Stimulated activated CD4-positive, alpha-beta T cell treated with anti-CD3 and anti-CD28 coated beads, Interleukin-2, amount 100 ng/mL, for 24 hours (primary cell): ENCODE results near the gene FYN.
"Not testable (repeated sequence)": the region's sequence is repeated elsewhere in the genome, so short reads cannot be mapped to it uniquely, and the experiment has no call there.

Experiments used
- DNase-seq, 2 donors: peaks; one replicate each; pipeline ENCODE4 v3.0.0-alpha.2; 2020

FYN gene

GRCh38 chr6:111700135-111700690, 173.0 kb downstream of the FYN start:
- DNase-seq = no peak

GRCh38 chr6:111699123-111699522, 174.1 kb downstream of the FYN start:
- no peak for DNase-seq

DNA sequence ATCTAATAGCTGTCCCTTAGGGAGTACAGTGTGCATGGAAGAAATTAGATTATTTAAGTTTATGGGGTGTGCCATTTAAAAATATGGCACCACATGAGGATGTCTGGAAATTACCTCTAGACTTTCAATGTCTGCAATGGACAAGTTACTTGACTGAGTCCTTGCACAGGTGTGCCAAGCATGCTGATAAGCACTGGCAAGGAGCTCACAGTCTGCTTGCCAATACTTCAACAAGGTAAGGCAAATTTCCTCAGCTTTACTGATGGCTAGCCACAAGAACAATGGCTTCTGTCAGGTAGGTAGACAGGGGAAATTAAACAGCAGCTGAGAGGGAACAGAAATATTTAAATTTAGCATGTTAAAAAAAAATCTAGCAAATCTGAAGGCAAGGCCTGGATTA, 176.4 kb downstream of the FYN start:
- no peak for DNase-seq

DNA sequence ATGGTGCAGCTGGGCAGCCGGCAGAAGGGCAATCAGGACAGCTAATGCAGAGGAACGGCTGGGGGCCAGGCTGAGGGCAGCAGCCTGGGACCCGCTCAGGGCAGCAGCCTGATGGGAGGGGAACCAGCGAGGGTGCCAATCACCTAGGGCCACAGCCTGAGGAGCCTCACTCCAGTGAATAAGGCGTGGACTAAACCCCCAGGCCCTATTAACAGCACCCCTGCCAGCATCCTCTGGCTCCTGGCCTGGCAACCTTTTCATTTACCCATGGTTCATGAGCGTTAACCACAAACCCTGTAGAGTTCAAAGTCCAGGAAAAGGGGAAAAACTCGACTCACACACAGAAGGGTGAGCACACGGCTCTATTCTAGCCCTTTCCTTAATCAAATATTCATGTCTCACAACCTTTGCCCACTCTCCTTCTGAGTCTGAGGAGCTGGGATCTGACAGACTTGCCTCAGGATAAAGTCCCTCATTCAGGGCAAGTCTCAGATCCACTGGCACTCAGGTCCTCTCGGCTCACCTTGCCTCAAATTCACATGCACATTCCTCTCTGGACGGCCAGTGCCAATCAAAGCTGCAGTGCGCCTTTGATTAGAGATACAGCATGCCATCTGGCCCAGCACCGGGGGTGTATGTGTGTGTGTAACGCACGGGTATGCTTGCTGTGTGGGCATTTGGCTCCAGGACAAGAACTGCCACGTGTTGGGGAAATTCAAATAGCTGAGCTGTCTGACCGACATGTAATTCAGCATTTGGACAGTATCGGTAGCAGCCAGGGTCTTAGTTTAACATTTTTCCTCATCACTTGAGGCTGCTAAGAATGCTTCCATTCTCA, 180.7 kb downstream of the FYN start:
- DNase-seq = no peak

- DNase-seq = no peak
Measured at GRCh38 chr6:111691345-111692225, 181.7 kb downstream of the FYN start.

DNA sequence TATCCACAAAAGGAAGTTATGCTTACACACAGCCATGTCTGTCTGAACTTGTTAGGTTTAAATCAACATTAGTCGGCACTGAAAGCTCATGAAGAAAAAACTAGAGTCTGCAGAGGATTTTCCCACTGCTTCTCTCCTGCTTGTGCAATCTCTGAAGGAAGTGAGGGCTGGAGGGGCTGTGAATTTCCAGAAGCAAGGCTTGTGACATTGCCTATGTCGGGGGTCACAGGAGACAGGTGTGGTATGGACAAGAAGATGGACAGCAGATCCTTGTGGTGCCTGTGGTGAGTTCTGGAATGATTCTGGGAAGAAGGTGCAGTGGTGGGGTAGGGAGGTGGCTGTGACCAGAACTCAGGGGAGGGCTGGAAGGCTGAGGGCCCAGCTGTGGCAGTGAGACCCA, 183.3 kb downstream of the FYN start:
- DNase-seq = no peak

GRCh38 chr6:111689419-111689818, 183.8 kb downstream of the FYN start:
- no peak for DNase-seq

- DNase-seq = no peak
Measured at GRCh38 chr6:111688331-111688730, 184.9 kb downstream of the FYN start.

DNA sequence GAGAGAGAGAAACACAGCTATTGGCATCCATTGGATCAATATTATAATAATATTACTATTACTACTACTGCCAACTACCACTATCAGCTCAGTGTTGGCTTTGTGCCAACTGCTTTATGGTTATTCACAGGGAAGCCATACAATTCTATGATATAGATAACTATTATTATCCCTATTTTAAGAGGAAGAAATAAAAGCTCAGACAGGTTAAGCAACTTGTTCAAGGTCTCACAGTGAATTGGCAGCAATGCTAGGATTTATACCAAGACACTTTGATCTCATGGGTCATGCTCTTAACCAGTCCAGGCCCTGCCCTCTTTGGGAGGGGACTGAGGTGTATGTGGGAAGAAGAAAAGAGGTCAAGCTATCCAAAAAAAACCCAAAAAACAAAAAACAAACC, 185.6 kb downstream of the FYN start:
- DNase-seq = no peak

DNA sequence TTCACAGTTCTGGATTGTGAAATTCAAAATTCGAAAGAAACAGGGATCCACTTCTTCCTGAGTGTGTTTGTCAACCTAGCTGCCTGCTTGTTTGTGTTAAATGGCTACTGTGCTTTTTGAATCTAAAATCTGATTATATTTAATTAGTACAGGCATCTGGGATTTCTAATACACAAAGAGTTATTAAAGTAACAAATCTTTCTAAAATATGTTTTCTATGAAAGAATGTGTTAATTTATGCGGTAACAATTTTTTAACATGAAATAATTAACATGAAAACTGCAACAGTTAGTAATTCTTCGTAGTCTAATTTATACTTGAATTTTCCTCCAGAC, 186.4 kb downstream of the FYN start:
- DNase-seq = no peak

- DNase-seq = no peak
Measured at GRCh38 chr6:111686249-111686931, 186.9 kb downstream of the FYN start.

DNA sequence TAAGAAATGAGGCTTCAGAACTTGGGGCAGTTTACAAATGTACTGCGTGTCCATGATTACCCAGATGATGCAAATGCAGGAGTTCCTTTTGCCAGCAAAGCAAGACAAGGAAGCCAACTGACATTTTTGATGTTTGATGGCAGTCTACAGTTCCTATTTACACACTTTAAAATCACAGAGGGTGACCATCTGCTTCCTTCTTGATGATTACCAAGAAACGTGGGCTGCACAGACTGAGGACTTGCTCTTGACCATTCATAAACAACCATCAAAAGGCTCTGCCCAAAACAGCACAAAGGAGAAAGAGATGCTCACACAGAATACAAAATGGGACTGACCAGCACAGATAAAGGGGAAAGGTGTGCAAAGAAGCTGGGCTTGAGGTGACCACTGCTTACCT, 187.7 kb downstream of the FYN start:
- no peak for DNase-seq

DNA sequence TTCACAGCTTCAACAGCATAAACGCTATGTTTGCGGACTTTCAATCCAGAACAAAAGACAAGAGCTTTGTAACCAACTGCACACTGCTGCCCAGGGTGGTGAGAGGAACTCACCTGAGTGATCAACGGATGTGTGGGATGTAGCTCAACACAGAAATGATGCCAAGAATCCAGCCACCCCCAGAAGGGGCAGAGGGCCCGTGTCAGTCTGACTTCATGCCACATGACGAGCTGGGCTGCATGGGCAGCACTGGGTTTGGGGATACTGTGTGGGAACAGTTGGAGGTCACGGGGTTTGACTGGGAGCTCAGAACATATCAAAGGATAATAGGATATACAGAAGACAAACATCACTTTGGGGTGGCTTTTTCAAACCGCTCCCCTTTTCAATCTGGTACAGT, 188.2 kb downstream of the FYN start:
- DNase-seq = no peak

- no peak for DNase-seq
Measured at GRCh38 chr6:111683749-111684267, 189.4 kb downstream of the FYN start.

- no peak for DNase-seq
Measured at GRCh38 chr6:111683157-111683556, 190.1 kb downstream of the FYN start.

GRCh38 chr6:111681860-111682259, 191.4 kb downstream of the FYN start:
- DNase-seq = no peak

- not testable (repeated sequence) for DNase-seq
Measured at GRCh38 chr6:111680811-111681609, 192.2 kb downstream of the FYN start.

DNA sequence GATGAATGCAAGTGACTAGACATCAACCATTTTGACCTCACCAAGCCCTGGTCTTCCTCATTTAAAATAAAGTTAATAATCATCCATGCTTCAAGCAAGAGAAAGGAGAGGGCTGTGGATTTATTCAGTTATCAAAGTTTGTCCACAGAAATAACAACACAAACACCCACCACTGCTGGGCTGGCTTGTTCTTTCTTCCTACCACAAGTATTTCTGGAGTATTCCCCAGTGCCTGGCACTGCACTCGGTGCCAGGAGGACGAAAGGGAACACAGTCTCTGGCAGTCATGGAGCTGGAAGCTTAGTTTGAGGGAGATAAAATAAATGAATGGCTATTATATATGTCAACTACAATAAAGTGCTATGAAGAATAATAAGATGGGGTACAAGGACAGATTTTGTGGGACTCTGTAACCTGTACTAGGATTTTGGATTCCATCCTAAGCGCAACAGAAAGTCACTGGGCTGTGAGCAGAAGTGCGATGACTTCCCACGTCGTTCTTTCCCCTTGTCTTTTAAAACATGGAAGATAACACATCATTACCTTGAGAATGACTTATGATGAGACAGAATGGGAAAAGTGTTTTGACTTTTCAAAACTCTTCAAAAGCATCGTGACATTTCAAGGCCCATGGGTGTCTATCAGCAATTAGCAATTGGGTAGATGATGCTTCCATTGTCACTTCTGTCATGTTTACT, 193.1 kb downstream of the FYN start:
- DNase-seq = no peak

- DNase-seq = no peak
Measured at GRCh38 chr6:111679126-111679858, 194.0 kb downstream of the FYN start.

DNA sequence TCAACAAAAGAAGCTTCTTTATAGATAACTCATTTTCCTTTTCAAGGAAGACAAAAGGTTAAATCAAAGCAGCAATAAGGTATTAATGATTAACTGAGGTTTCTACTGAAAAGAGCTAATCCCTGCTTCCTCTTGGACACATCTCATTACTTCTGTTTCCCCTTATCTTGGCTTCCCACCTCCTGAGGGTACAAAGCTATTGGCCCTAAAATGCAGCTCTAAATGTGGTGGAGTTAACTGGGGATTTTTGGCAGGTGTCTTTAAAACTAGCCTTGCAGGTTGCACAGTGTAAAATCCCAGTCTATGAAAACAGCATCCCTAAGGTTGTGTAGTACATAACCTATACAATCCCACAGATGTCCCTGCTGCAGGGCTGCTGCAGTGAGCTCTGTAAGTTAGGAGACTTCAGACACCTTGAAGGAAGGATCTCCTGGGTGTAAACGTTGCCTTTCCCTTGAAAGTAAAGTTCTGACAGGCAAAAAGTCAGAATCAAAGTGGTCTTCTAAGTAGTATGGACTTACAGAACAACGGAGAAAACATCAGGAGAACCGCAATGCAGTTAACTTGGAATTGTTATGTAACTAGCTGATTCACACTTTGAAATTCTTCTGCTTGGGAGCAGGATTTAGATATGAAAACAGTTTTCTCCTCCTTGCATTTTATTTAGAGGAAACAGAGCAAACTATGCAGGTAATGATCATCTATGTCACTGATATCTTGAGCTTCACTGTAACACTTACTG, 195.8 kb downstream of the FYN start:
- no peak for DNase-seq
